PC-3 (cell line): Measurements from ENCODE around the gene ADAM17. TPM values are rescaled to one million over a fixed set of nuclear protein-coding genes. Genes with fewer than 3 reads are reported as not detected.

Source experiments
- ATAC-seq: fragments of 200-7000 bp; cut with Tn5 transposase; 2 replicates; pipeline ENCODE4 v1.9.1; 2020; ENCODE audit warnings: mild to moderate bottlenecking, moderate library complexity
- BruUV-seq: library from RNA; stranded (reverse); fragments of 400-500 nt; replicated peaks from 2 replicates; lab custom pipeline; 2021; lab: Mats Ljungman, UMichigan
- CTCF ChIA-PET: fragments of 300-600 bp; sonication (Branson Sonifier 250); formaldehyde crosslinking; loops from one replicate; lab custom pipeline; 2022; ENCODE audit warnings: antibody characterized with exemption; lab: Charles Lee
- POLR2A ChIA-PET: fragments of 300-600 bp; sonication (Branson Sonifier 250); formaldehyde crosslinking; loops from one replicate; lab custom pipeline; 2022; ENCODE audit warnings: antibody characterized with exemption; ENCODE audit not compliant: unreplicated experiment; lab: Charles Lee
- DNase-seq: peaks from one replicate; pipeline ENCODE4 v3.0.0-alpha.2; 2015
- H2AFZ ChIP-seq: fragments of 300-600 bp; sonication (generic); 2 replicates; pipeline ENCODE4 v1.6.0; 2016; ENCODE audit warnings: antibody characterized with exemption, low read length
- H3F3A ChIP-seq: fragments of 300-600 bp; sonication (generic); one replicate; pipeline ENCODE4 v1.6.0; 2017; ENCODE audit warnings: antibody characterized with exemption, low read length, control low read depth, mild to moderate bottlenecking; ENCODE audit not compliant: unreplicated experiment
- H3K27ac ChIP-seq: fragments of 300-600 bp; sonication (generic); 2 replicates; pipeline ENCODE4 v1.5.1; 2016; ENCODE audit warnings: mild to moderate bottlenecking, low read length
- H3K27me3 ChIP-seq: fragments of 300-600 bp; sonication (generic); 2 replicates; pipeline ENCODE4 v1.6.1; 2016; ENCODE audit warnings: low read length, mixed read lengths
- H3K36me3 ChIP-seq: fragments of 300-600 bp; sonication (generic); 2 replicates; pipeline ENCODE4 v1.6.1; 2016; ENCODE audit warnings: low read depth, mixed run types, low read length, mixed read lengths
- H3K4me1 ChIP-seq: fragments of 300-600 bp; sonication (generic); 2 replicates; pipeline ENCODE4 v1.5.1; 2016; ENCODE audit warnings: low read length; ENCODE audit not compliant: insufficient read depth
- H3K4me2 ChIP-seq: fragments of 300-600 bp; sonication (generic); 2 replicates; pipeline ENCODE4 v1.6.0; 2016; ENCODE audit warnings: low read length
- H3K4me3 ChIP-seq: fragments of 300-600 bp; sonication (generic); 2 replicates; pipeline ENCODE4 v1.5.1; 2016; ENCODE audit warnings: mild to moderate bottlenecking, low read length, mixed read lengths
- H3K79me2 ChIP-seq: fragments of 300-600 bp; sonication (generic); 2 replicates; pipeline ENCODE4 v1.6.1; 2017; ENCODE audit warnings: low read length, mixed read lengths
- H3K9ac ChIP-seq: fragments of 300-600 bp; sonication (generic); 2 replicates; pipeline ENCODE4 v1.6.0; 2016; ENCODE audit warnings: mild to moderate bottlenecking, low read length
- H3K9me2 ChIP-seq: fragments of 300-600 bp; sonication (generic); replicated peaks from 2 replicates; pipeline ENCODE4 v1.6.1; 2016; ENCODE audit warnings: mixed run types, low read length, mixed read lengths
- H3K9me3 ChIP-seq: fragments of 300-600 bp; sonication (generic); 2 replicates; pipeline ENCODE4 v1.6.1; 2016; ENCODE audit warnings: low read length, mixed read lengths
- H4K20me1 ChIP-seq: fragments of 300-600 bp; sonication (generic); 2 replicates; pipeline ENCODE4 v1.6.1; 2016; ENCODE audit warnings: low read length, mixed read lengths
- EZH2 ChIP-seq: fragments of 300-600 bp; sonication (generic); IDR thresholded peaks from one replicate; pipeline ENCODE4 v1.6.1; 2017; ENCODE audit warnings: antibody characterized with exemption, mild to moderate bottlenecking, low read length; ENCODE audit not compliant: unreplicated experiment
- EZH2phosphoT487 ChIP-seq: fragments of 300-600 bp; sonication (generic); IDR thresholded peaks from 2 replicates; pipeline ENCODE4 v1.6.1; 2018; ENCODE audit warnings: mild to moderate bottlenecking, antibody characterized with exemption, low read length, borderline replicate concordance
- intact Hi-C: fragments of 100-400 bp; cut with micrococcal nuclease; formaldehyde crosslinking; loops from 2 replicates; pipeline ENCODE4 v1.9.0; 2023
- total RNA-seq: library from RNA; depleted of rRNA; stranded (reverse); fragments of >200 nt; gene quantifications from 2 replicates; pipeline ENCODE4 v1.2.3, GENCODE V29; 2014
- TF ChIP-seq, protein P1 (sequence below): fragments of 300-600 bp; sonication (generic); conservative IDR thresholded peaks from 2 replicates; pipeline ENCODE4 v1.5.1; 2017; ENCODE audit warnings: antibody characterized with exemption, low read depth, mild to moderate bottlenecking, low read length

The ADAM17 gene
- total RNA-seq, 1 experiment from 2014 or later = 23.0 TPM

DNA sequence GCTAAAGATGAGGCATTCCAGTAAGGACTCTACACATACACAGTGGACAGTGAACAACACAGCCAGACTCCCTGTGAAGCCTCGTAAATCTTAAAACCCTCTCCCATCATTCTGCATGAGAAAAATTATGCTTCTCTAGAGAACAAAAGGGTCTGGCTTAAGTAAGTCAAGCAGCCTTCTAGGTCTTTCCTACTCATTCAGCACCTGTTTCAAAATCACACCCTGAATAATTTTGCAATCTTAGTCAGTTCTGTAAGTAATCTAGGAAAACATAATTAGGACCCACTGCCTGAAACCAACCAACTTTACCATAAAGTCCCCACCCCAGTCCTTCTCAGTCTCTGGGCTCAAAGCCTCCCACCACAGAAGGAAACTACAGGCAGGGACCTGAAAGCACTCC, 61.5 kb downstream of the ADAM17 start:
- ATAC-seq = no peak
- Histone ChIP-seq H3K27me3 (no peaks in the 10 kb centered on the region), H3K4me2 (no peak overlapping the region), H3K9me2 (no peaks in the 10 kb centered on the region), H3K4me3 (no peak overlapping the region), H3K36me3 (peaks cover 52% of the 10 kb centered on the region), H3K27ac (no peak overlapping the region), H3K4me1 (peaks cover 16% of the 10 kb centered on the region), H3K9ac (no peak overlapping the region), H4K20me1 (peaks cover 4% of the 10 kb centered on the region; the same call in 1 of the 2 replicates), H3F3A (no peaks in the 10 kb centered on the region), H3K79me2 (no peaks in the 10 kb centered on the region), H3K9me3 (no peaks in the 10 kb centered on the region), H2AFZ (no peak overlapping the region)
- no TSS peak for BruUV-seq
- intact Hi-C loops = no loop called here
- ChIA-PET POLR2A (no interaction called here), CTCF (no interaction called here)
- no peak for DNase-seq
- no peak for TF ChIP-seq EZH2
- TF ChIP-seq, protein P1, sequence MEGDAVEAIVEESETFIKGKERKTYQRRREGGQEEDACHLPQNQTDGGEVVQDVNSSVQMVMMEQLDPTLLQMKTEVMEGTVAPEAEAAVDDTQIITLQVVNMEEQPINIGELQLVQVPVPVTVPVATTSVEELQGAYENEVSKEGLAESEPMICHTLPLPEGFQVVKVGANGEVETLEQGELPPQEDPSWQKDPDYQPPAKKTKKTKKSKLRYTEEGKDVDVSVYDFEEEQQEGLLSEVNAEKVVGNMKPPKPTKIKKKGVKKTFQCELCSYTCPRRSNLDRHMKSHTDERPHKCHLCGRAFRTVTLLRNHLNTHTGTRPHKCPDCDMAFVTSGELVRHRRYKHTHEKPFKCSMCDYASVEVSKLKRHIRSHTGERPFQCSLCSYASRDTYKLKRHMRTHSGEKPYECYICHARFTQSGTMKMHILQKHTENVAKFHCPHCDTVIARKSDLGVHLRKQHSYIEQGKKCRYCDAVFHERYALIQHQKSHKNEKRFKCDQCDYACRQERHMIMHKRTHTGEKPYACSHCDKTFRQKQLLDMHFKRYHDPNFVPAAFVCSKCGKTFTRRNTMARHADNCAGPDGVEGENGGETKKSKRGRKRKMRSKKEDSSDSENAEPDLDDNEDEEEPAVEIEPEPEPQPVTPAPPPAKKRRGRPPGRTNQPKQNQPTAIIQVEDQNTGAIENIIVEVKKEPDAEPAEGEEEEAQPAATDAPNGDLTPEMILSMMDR = no peak
- TF ChIP-seq EZH2phosphoT487 = no peak

DNA sequence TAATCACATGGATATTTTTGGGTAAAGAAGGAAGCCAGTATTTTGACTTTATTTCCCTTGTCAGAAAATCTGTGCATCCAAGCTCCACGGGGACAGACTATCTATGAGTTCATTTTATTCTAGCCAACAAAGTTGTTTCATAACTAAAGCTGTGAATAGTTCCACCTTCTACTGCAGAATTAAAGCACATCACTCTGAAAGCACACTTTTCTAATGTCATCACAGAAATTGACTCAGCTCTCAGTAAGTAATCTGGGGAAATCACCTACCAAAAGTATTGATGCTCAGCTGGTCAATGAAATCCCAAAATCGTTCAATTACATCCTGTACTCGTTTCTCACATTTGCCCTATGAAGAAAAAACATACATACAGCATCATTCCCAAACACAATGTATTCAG, 62.2 kb downstream of the ADAM17 start:
- no peaks in the 10 kb centered on the region for H3F3A ChIP-seq
- no peak overlapping the region for H3K4me2 ChIP-seq
- H3K4me3 ChIP-seq = no peak overlapping the region
- ChIA-PET CTCF (no interaction called here), POLR2A (no interaction called here)
- H3K9ac ChIP-seq = no peak overlapping the region
- no peak overlapping the region for H3K27ac ChIP-seq
- peaks cover 19% of the 10 kb centered on the region for H3K4me1 ChIP-seq
- no TSS peak for BruUV-seq
- no peaks in the 10 kb centered on the region for H3K9me2 ChIP-seq
- TF ChIP-seq EZH2phosphoT487 (no peak), EZH2 (no peak)
- TF ChIP-seq, protein P1 = no peak
- H3K27me3 ChIP-seq = no peaks in the 10 kb centered on the region
- ATAC-seq (no peak), DNase-seq (no peak)
- peaks cover 4% of the 10 kb centered on the region; the same call in 1 of the 2 replicates for H4K20me1 ChIP-seq
- peaks cover 56% of the 10 kb centered on the region for H3K36me3 ChIP-seq
- H3K9me3 ChIP-seq = no peaks in the 10 kb centered on the region
- no peaks in the 10 kb centered on the region for H3K79me2 ChIP-seq
- intact Hi-C loops = no loop called here
- H2AFZ ChIP-seq = no peak overlapping the region

DNA sequence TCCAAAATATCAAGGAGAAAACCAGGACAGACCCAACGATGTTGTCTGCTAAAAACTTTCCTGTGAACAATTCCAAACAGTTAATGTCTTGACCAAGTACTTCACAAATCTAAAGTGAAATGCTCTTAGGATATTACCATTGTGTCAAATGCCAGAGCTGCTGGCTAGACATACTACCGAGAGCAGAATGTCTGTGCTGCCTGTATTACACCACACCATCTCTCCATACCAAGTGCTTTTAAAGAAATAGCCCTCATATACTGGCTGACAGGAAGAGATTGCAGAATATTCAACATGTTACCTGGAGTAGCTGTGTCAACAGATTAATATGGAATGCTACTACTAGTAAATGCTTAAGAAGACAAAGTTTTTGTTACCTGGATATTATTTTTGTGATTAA, 62.7 kb downstream of the ADAM17 start:
- ChIA-PET POLR2A (no interaction called here), CTCF (no interaction called here)
- Histone ChIP-seq H3K9me2 (no peaks in the 10 kb centered on the region), H3K9ac (no peak overlapping the region), H3K27ac (no peak overlapping the region), H3K79me2 (no peaks in the 10 kb centered on the region), H3K4me1 (peaks cover 15% of the 10 kb centered on the region), H3K4me2 (no peak overlapping the region), H4K20me1 (peaks cover 4% of the 10 kb centered on the region; the same call in 1 of the 2 replicates), H3K27me3 (no peaks in the 10 kb centered on the region), H3K36me3 (peaks cover 61% of the 10 kb centered on the region), H3K4me3 (no peak overlapping the region), H2AFZ (no peak overlapping the region), H3F3A (no peaks in the 10 kb centered on the region), H3K9me3 (no peaks in the 10 kb centered on the region)
- BruUV-seq = no TSS peak
- ATAC-seq (no peak), DNase-seq (no peak)
- no peak for TF ChIP-seq EZH2phosphoT487
- no peak for TF ChIP-seq EZH2
- TF ChIP-seq, protein P1 = no peak
- intact Hi-C loops = no loop called here
